CD4-positive, alpha-beta memory T cell (primary cell): ENCODE data around the gene IFFO2. TPM values are rescaled to one million over a fixed set of nuclear protein-coding genes. Genes with fewer than 3 reads are reported as not detected.
A peak's percentile ranks its signal among the peaks of the same experiment; 100 is the strongest.

Experiments
- CTCF ChIA-PET: fragments of 350-600 bp; sonication (Branson Sonifier 250); formaldehyde crosslinking; loops from one replicate; lab custom pipeline; 2021; ENCODE audit warnings: inconsistent platforms; ENCODE audit not compliant: partially characterized antibody; lab: Charles Lee
- POLR2A ChIA-PET: fragments of 350-600 bp; sonication (Branson Sonifier 250); formaldehyde crosslinking; loops from one replicate; lab custom pipeline; 2021; ENCODE audit not compliant: partially characterized antibody; lab: Charles Lee
- DNase-seq, 5 donors: peaks; one replicate each; pipeline versions ENCODE4 v3.0.0 to v3.0.0-alpha.2; 2020 to 2022; ENCODE audit warnings: mixed read lengths in 1 of 5
- H3K27ac ChIP-seq: one replicate; pipeline ENCODE4 v1.7.0; 2013; ENCODE audit warnings: low read depth, low read length
- H3K27me3 ChIP-seq: 2 replicates; pipeline ENCODE4 v1.7.0; 2013; ENCODE audit warnings: mild to moderate bottlenecking, low read length, moderate library complexity; ENCODE audit not compliant: insufficient read depth
- H3K36me3 ChIP-seq: 2 replicates; pipeline ENCODE4 v1.7.0; 2013; ENCODE audit warnings: mild to moderate bottlenecking, low read length, moderate library complexity; ENCODE audit not compliant: insufficient read depth
- H3K4me1 ChIP-seq: 2 replicates; pipeline ENCODE4 v1.7.0; 2013; ENCODE audit warnings: mild to moderate bottlenecking, low read length, moderate library complexity; ENCODE audit not compliant: insufficient read depth
- H3K4me3 ChIP-seq, 2 donors: one replicate each; pipeline ENCODE4 v1.7.0; 2013; ENCODE audit warnings: low read length in 2 of 2, mild to moderate bottlenecking in 1 of 2
- H3K9me3 ChIP-seq, 2 donors: one replicate each; pipeline ENCODE4 v1.7.0; 2013; ENCODE audit warnings: low read length in 2 of 2, control low read depth in 1 of 2; ENCODE audit not compliant: control insufficient read depth in 1 of 2
- H3K27ac Mint-ChIP-seq, 7 donors: one replicate each; pipeline ENCODE4 v1.8.0; 2020 to 2021; ENCODE audit warnings: mixed read lengths in 7 of 7, mild to moderate bottlenecking in 6 of 7, inconsistent platforms in 3 of 7, moderate library complexity in 3 of 7
- H3K27me3 Mint-ChIP-seq, 2 donors: one replicate each; pipeline ENCODE4 v1.8.0; 2020 to 2021; ENCODE audit warnings: mixed read lengths in 2 of 2
- H3K36me3 Mint-ChIP-seq, 2 donors: one replicate each; pipeline ENCODE4 v1.8.0; 2020 to 2021; ENCODE audit warnings: mixed read lengths in 2 of 2, inconsistent platforms in 1 of 2, mild to moderate bottlenecking in 1 of 2
- H3K4me1 Mint-ChIP-seq, 4 donors: one replicate each; pipeline ENCODE4 v1.8.0; 2020 to 2021; ENCODE audit warnings: mixed read lengths in 4 of 4, mild to moderate bottlenecking in 1 of 4
- H3K4me3 Mint-ChIP-seq, 8 donors: one replicate each; pipeline ENCODE4 v1.8.0; 2020 to 2021; ENCODE audit warnings: mixed read lengths in 8 of 8, mild to moderate bottlenecking in 7 of 8, moderate library complexity in 6 of 8, inconsistent platforms in 3 of 8
- H3K9me3 Mint-ChIP-seq, 8 donors: one replicate each; pipeline ENCODE4 v1.8.0; 2020 to 2021; ENCODE audit warnings: mixed read lengths in 8 of 8, mild to moderate bottlenecking in 5 of 8, inconsistent platforms in 3 of 8, moderate library complexity in 1 of 8
- intact Hi-C: fragments of 100-400 bp; cut with micrococcal nuclease; formaldehyde crosslinking; loops from one replicate; pipeline ENCODE4 v1.15.1; 2023
- polyA plus RNA-seq, 2 donors: library from polyadenylated mRNA; unstranded; fragments of 300-500 nt; fragmentation: Illumina TruSeq; gene quantifications; one replicate each; pipeline ENCODE4 v1.2.3, GENCODE V29; 2021
- total RNA-seq, 2 experiments: library from RNA; stranded (reverse); gene quantifications; one replicate each; pipeline ENCODE4 v1.2.3, GENCODE V29; 2021

Gene IFFO2
- total and polyA plus RNA-seq, 4 experiments from 2014 or later, result 1.3 to 41.3 (median 22.1) TPM

GRCh38 chr1:18934205-18935000 is 22.1 kb downstream of the IFFO2 start:
- Mint-ChIP-seq H3K4me3 (peak overlapping the region in 3 of 8 donors; percentile 20 to 54 (median 43)), H3K36me3 (peaks cover 0 to 13% of the 10 kb centered on the region in 2 donors), H3K27ac (peak overlapping the region; percentile 31 to 96 (median 76)), H3K4me1 (peaks cover 56 to 95% (median 81%) of the 10 kb centered on the region in 4 donors), H3K9me3 (no peaks in the 10 kb centered on the region), H3K27me3 (no peaks in the 10 kb centered on the region)
- Histone ChIP-seq H3K4me3 (no peak overlapping the region), H3K9me3 (no peaks in the 10 kb centered on the region), H3K4me1 (peaks cover 99% of the 10 kb centered on the region), H3K27me3 (no peaks in the 10 kb centered on the region), H3K36me3 (no peaks in the 10 kb centered on the region), H3K27ac (peak overlapping the region; percentile 26)
- ChIA-PET POLR2A (interaction anchor here (0.7 to 2.9 kb wide), 5 partner anchors 7 to 21 kb away, joined by 3 to 16 read pairs (median 12); partner anchors contain the start of gene IFFO2), CTCF (interaction anchor here (0.9 to 1.3 kb wide), 2 partner anchors 11 to 27 kb away, joined by 3 to 4 read pairs; no protein-coding TSS in a partner anchor)
- intact Hi-C loops, result no loop called here
- peak in 1 of 5 donors; percentile 42 for DNase-seq

DNA sequence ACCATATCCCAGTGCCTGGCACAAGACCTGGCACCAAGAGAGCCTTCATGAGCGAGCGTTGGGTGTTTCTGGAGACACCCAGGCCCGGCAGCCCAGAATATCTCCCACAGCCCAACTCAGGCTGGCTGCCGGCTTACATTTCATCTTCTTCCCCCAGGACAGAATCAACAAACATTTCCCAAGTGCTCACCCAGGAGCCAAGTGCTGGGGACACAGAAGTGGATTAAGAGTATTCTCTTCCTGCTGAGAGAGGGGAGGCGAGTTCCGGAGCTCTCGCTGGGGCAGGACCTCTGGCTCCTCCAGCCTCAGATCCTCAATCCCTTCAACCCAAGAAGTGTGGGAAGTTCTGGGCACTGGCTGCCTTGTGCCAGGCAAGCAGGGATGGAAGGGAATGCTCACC is 23.6 kb downstream of the IFFO2 start:
- CTCF ChIA-PET, result interaction anchor here (1.0 kb wide), 1 partner anchor 17 kb away, joined by 4 read pairs; no protein-coding TSS in a partner anchor
- Mint-ChIP-seq H3K27ac (peak overlapping the region in 6 of 7 donors; percentile 57 to 91 (median 83)), H3K9me3 (no peaks in the 10 kb centered on the region), H3K4me1 (peaks cover 62 to 100% (median 85%) of the 10 kb centered on the region in 4 donors), H3K36me3 (peaks cover 0 to 13% of the 10 kb centered on the region in 2 donors), H3K4me3 (peak overlapping the region in 2 of 8 donors; percentile 5 to 70), H3K27me3 (no peaks in the 10 kb centered on the region)
- H3K4me3 ChIP-seq, result no peak overlapping the region
- POLR2A ChIA-PET, result interaction anchor here (10.1 kb wide), 1 partner anchor 17 kb away, joined by 599 read pairs; the partner anchor contains the start of gene IFFO2
- no peak overlapping the region for H3K27ac ChIP-seq
- H3K9me3 ChIP-seq, result no peaks in the 10 kb centered on the region
- no peak for DNase-seq
- intact Hi-C loops, result no loop called here
- H3K4me1 ChIP-seq, result peaks cover 99% of the 10 kb centered on the region
- no peaks in the 10 kb centered on the region for H3K27me3 ChIP-seq
- H3K36me3 ChIP-seq, result no peaks in the 10 kb centered on the region

GRCh38 chr1:18932387-18932786 is 24.1 kb downstream of the IFFO2 start:
- Mint-ChIP-seq H3K9me3 (no peaks in the 10 kb centered on the region), H3K36me3 (peaks cover 0 to 13% of the 10 kb centered on the region in 2 donors), H3K4me1 (peaks cover 66 to 100% (median 87%) of the 10 kb centered on the region in 4 donors), H3K4me3 (peak overlapping the region in 4 of 8 donors; percentile 5 to 70 (median 38)), H3K27me3 (no peaks in the 10 kb centered on the region), H3K27ac (peak overlapping the region; percentile 57 to 91 (median 80))
- DNase-seq, result no peak
- Histone ChIP-seq H3K36me3 (no peaks in the 10 kb centered on the region), H3K4me3 (no peak overlapping the region), H3K27ac (no peak overlapping the region), H3K4me1 (peaks cover 100% of the 10 kb centered on the region), H3K9me3 (no peaks in the 10 kb centered on the region), H3K27me3 (no peaks in the 10 kb centered on the region)
- intact Hi-C loops, result no loop called here
- CTCF ChIA-PET, result interaction anchor here (1.0 kb wide), 1 partner anchor 18 kb away, joined by 4 read pairs; no protein-coding TSS in a partner anchor
- POLR2A ChIA-PET, result interaction anchor here (0.6 to 10.1 kb wide), 2 partner anchors 17 to 471 kb away, joined by 4 to 599 read pairs; partner anchors contain the start of gene IFFO2

- ChIA-PET POLR2A (interaction anchor here (0.6 to 10.1 kb wide), 2 partner anchors 18 to 471 kb away, joined by 4 to 599 read pairs; partner anchors contain the start of gene IFFO2), CTCF (interaction anchor here (1.0 kb wide), 1 partner anchor 19 kb away, joined by 4 read pairs; no protein-coding TSS in a partner anchor)
- Mint-ChIP-seq H3K4me1 (peaks cover 64 to 100% (median 85%) of the 10 kb centered on the region in 4 donors), H3K27me3 (no peaks in the 10 kb centered on the region), H3K27ac (peak overlapping the region; percentile 64 to 91 (median 80)), H3K36me3 (peaks cover 0 to 12% of the 10 kb centered on the region in 2 donors), H3K4me3 (peak overlapping the region in 6 of 8 donors; percentile 6 to 68 (median 48)), H3K9me3 (no peaks in the 10 kb centered on the region)
- DNase-seq, result no peak
- Histone ChIP-seq H3K36me3 (no peaks in the 10 kb centered on the region), H3K27ac (peak overlapping the region; percentile 39), H3K27me3 (no peaks in the 10 kb centered on the region), H3K4me1 (peaks cover 100% of the 10 kb centered on the region), H3K4me3 (no peak overlapping the region), H3K9me3 (no peaks in the 10 kb centered on the region)
- intact Hi-C loops, result no loop called here
Measured at GRCh38 chr1:18931730-18932129, 24.7 kb downstream of the IFFO2 start.

DNA sequence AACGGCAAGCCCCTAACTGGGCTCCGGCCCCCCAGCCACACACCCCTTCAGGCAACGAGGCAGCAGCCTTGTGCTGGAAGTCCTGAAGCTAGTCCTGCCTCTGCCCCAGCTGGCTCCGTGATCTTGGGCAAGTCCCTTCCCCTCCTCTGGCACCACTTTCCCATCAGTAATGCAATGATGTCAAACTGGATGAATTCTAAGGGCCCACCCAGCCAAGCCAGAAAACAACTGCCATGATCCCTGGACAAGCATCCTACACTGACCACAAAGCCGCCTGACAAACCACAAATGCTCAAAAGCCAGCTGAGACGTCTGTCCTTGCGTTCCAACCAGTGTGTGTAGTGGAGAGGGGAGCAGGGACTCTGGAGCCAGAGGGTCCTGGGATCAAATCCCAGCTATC is 26.8 kb downstream of the IFFO2 start:
- peak overlapping the region; percentile 77 to 91 (median 85) for H3K27ac Mint-ChIP-seq
- no peaks in the 10 kb centered on the region for H3K27me3 ChIP-seq
- H3K4me3 Mint-ChIP-seq, result peak overlapping the region in 7 of 8 donors; percentile 19 to 57 (median 50)
- H3K36me3 Mint-ChIP-seq, result peaks cover 4 to 10% of the 10 kb centered on the region in 2 donors
- H3K36me3 ChIP-seq, result no peaks in the 10 kb centered on the region
- no peaks in the 10 kb centered on the region for H3K9me3 Mint-ChIP-seq
- CTCF ChIA-PET, result interaction anchor here (0.7 to 11.2 kb wide), 6 partner anchors 16 to 46 kb away, joined by 3 to 193 read pairs (median 4); partner anchors contain the start of genes ALDH4A1 and IFFO2
- intact Hi-C loops, result no loop called here
- peaks cover 99% of the 10 kb centered on the region for H3K4me1 ChIP-seq
- POLR2A ChIA-PET, result interaction anchor here (0.6 to 10.1 kb wide), 3 partner anchors 17 to 681 kb away, joined by 3 to 599 read pairs (median 5); partner anchors contain the start of gene IFFO2
- H3K9me3 ChIP-seq, result no peaks in the 10 kb centered on the region
- H3K27me3 Mint-ChIP-seq, result no peaks in the 10 kb centered on the region
- H3K4me3 ChIP-seq, result no peak overlapping the region
- H3K4me1 Mint-ChIP-seq, result peaks cover 63 to 98% (median 82%) of the 10 kb centered on the region in 4 donors
- peak overlapping the region; percentile 75 for H3K27ac ChIP-seq
- DNase-seq, result no peak

DNA sequence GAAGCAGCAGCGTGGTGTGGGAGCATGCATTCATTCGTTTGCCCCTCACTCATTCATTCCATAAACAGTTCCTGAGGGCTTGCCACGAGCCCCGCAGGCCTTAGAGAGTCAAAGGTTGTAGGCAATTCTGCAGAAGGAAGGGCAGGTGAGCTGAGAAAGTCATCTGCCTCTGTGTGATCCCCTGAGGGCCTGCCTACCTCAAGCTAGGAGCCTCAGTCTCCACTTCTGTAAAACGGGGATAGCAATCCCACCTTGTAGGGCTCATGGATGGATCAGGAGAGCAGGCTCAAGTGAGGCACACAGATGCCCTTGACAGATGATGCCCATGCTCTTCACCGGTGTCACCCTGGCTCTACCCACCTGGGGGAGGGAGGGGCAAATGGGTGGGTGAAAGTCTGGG is 27.5 kb downstream of the IFFO2 start:
- H3K27ac Mint-ChIP-seq, result peak overlapping the region; percentile 63 to 98 (median 87)
- CTCF ChIA-PET, result interaction anchor here (1.5 to 11.2 kb wide), 3 partner anchors 18 to 26 kb away, joined by 3 to 193 read pairs (median 143); partner anchors contain the start of genes ALDH4A1 and IFFO2
- H3K27me3 Mint-ChIP-seq, result no peaks in the 10 kb centered on the region
- Histone ChIP-seq H3K4me1 (peaks cover 99% of the 10 kb centered on the region), H3K27ac (peak overlapping the region; percentile 75), H3K4me3 (no peak overlapping the region), H3K36me3 (no peaks in the 10 kb centered on the region), H3K27me3 (no peaks in the 10 kb centered on the region), H3K9me3 (no peaks in the 10 kb centered on the region)
- peak overlapping the region; percentile 31 to 89 (median 78) for H3K4me3 Mint-ChIP-seq
- no peak for DNase-seq
- H3K4me1 Mint-ChIP-seq, result peaks cover 60 to 98% (median 84%) of the 10 kb centered on the region in 4 donors
- H3K36me3 Mint-ChIP-seq, result peaks cover 4 to 5% of the 10 kb centered on the region in 2 donors
- H3K9me3 Mint-ChIP-seq, result no peaks in the 10 kb centered on the region
- intact Hi-C loops, result no loop called here
- POLR2A ChIA-PET, result interaction anchor here (0.6 to 10.1 kb wide), 4 partner anchors 16 to 682 kb away, joined by 3 to 599 read pairs (median 21); partner anchors contain the start of gene IFFO2
